HEK293 (cell line): ENCODE results near the gene EME1.

Source experiments
- CTCF ChIA-PET: fragments of 350-600 bp; formaldehyde crosslinking; extraction: SDS; loops from one replicate; lab custom pipeline; 2021; ENCODE audit warnings: antibody characterized with exemption; lab: Yijun Ruan, JAX
- POLR2A ChIA-PET: fragments of 300-600 bp; formaldehyde crosslinking; extraction: SDS; loops from one replicate; lab custom pipeline; 2020; ENCODE audit warnings: antibody characterized with exemption, inconsistent platforms; lab: Yijun Ruan, JAX
- H3K27ac ChIP-seq: fragments of 200-500 bp; sonication (Bioruptor generic); 2 replicates; pipeline ENCODE4 v1.5.1; 2014; ENCODE audit warnings: low read depth, low read length, control low read depth, inconsistent platforms; ENCODE audit errors: extremely low read depth
- H3K36me3 ChIP-seq, 2 experiments: fragments of 200-500 bp in 1 of 2; sonication (Bioruptor generic) in 1 of 2; 1 replicate in 1 of 2; 2 replicates in 1 of 2; pipeline ENCODE4 v1.5.1; 2014 to 2017; ENCODE audit warnings: inconsistent platforms in 2 of 2, low read length in 2 of 2; ENCODE audit not compliant: control insufficient read depth in 2 of 2, insufficient read depth in 1 of 2
- H3K4me1 ChIP-seq: fragments of 200-500 bp; sonication (Bioruptor generic); 2 replicates; pipeline ENCODE4 v1.5.1; 2014; ENCODE audit warnings: mild to moderate bottlenecking, low read length, inconsistent platforms; ENCODE audit not compliant: control insufficient read depth, insufficient read depth
- H3K4me3 ChIP-seq: 2 replicates; pipeline ENCODE4 v1.5.1; 2011; ENCODE audit warnings: low read depth, mild to moderate bottlenecking, control low read depth, low read length, moderate library complexity
- H3K9me3 ChIP-seq: fragments of 200-500 bp; sonication (Bioruptor generic); 2 replicates; pipeline ENCODE4 v1.5.1; 2014; ENCODE audit warnings: low read depth, low read length, inconsistent platforms; ENCODE audit not compliant: control insufficient read depth, insufficient read depth
- GLIS1 ChIP-seq: fragments of 450-650 bp; formaldehyde crosslinking; IDR thresholded peaks from 2 replicates; pipeline ENCODE4 v1.5.1; 2016; ENCODE audit warnings: missing biosample characterization, missing genetic modification characterization
- WT1 ChIP-seq: fragments of 450-650 bp; formaldehyde crosslinking; IDR thresholded peaks from 2 replicates; pipeline ENCODE4 v1.5.1; 2016; ENCODE audit warnings: missing biosample characterization, missing genetic modification characterization
- ZBTB17 ChIP-seq: fragments of 450-650 bp; formaldehyde crosslinking; IDR thresholded peaks from 2 replicates; pipeline ENCODE4 v1.5.1; 2016; ENCODE audit warnings: missing biosample characterization, missing genetic modification characterization
- ZNF155 ChIP-seq: fragments of 450-650 bp; formaldehyde crosslinking; IDR thresholded peaks from 2 replicates; pipeline ENCODE4 v1.5.1; 2016; ENCODE audit warnings: missing biosample characterization, missing genetic modification characterization
- ZNF202 ChIP-seq: fragments of 450-650 bp; formaldehyde crosslinking; IDR thresholded peaks from 2 replicates; pipeline ENCODE4 v1.5.1; 2016; ENCODE audit warnings: missing biosample characterization, missing genetic modification characterization, borderline replicate concordance
- ZNF24 ChIP-seq: fragments of 450-650 bp; formaldehyde crosslinking; IDR thresholded peaks from 2 replicates; pipeline ENCODE4 v1.5.1; 2016; ENCODE audit warnings: missing biosample characterization, missing genetic modification characterization
- ZNF394 ChIP-seq: fragments of 450-650 bp; formaldehyde crosslinking; IDR thresholded peaks from 2 replicates; pipeline ENCODE4 v1.5.1; 2016; ENCODE audit warnings: missing biosample characterization, missing genetic modification characterization, mild to moderate bottlenecking, moderate library complexity, borderline replicate concordance
- ZNF416 ChIP-seq: fragments of 450-650 bp; formaldehyde crosslinking; IDR thresholded peaks from 2 replicates; pipeline ENCODE4 v1.5.1; 2016; ENCODE audit warnings: missing biosample characterization, missing genetic modification characterization
- ZNF473 ChIP-seq: fragments of 450-650 bp; formaldehyde crosslinking; IDR thresholded peaks from 2 replicates; pipeline ENCODE4 v1.5.1; 2017; ENCODE audit warnings: missing biosample characterization, missing genetic modification characterization
- ZNF501 ChIP-seq: fragments of 450-650 bp; formaldehyde crosslinking; IDR thresholded peaks from 2 replicates; pipeline ENCODE4 v1.5.1; 2016; ENCODE audit warnings: missing biosample characterization, missing genetic modification characterization
- ZNF521 ChIP-seq: fragments of 450-650 bp; formaldehyde crosslinking; IDR thresholded peaks from 2 replicates; pipeline ENCODE4 v1.5.1; 2017; ENCODE audit warnings: missing biosample characterization, mild to moderate bottlenecking, missing genetic modification characterization
- ZNF530 ChIP-seq: fragments of 450-650 bp; formaldehyde crosslinking; IDR thresholded peaks from 2 replicates; pipeline ENCODE4 v1.5.1; 2016; ENCODE audit warnings: low read depth, missing biosample characterization, missing genetic modification characterization
- ZNF558 ChIP-seq: fragments of 450-650 bp; formaldehyde crosslinking; IDR thresholded peaks from 2 replicates; pipeline ENCODE4 v1.5.1; 2016; ENCODE audit warnings: missing biosample characterization, missing genetic modification characterization
- ZNF654 ChIP-seq: fragments of 450-650 bp; formaldehyde crosslinking; IDR thresholded peaks from 2 replicates; pipeline ENCODE4 v1.5.1; 2016; ENCODE audit warnings: low read depth, missing biosample characterization, missing genetic modification characterization
- ZNF792 ChIP-seq: fragments of 450-650 bp; formaldehyde crosslinking; IDR thresholded peaks from 2 replicates; pipeline ENCODE4 v1.5.1; 2016; ENCODE audit warnings: missing biosample characterization, missing genetic modification characterization
- TF ChIP-seq, protein P1 (sequence below): fragments of 450-650 bp; formaldehyde crosslinking; IDR thresholded peaks from 2 replicates; pipeline ENCODE4 v1.5.1; 2016; ENCODE audit warnings: missing biosample characterization, missing genetic modification characterization
- TF ChIP-seq, protein P2 (sequence below): fragments of 450-650 bp; formaldehyde crosslinking; IDR thresholded peaks from 2 replicates; pipeline ENCODE4 v1.5.1; 2016; ENCODE audit warnings: missing biosample characterization, missing genetic modification characterization
- TF ChIP-seq, protein P3 (sequence below): fragments of 450-650 bp; formaldehyde crosslinking; IDR thresholded peaks from 2 replicates; pipeline ENCODE4 v1.5.1; 2016; ENCODE audit warnings: missing biosample characterization, missing genetic modification characterization
- TF ChIP-seq, protein P4 (sequence below): fragments of 450-650 bp; formaldehyde crosslinking; IDR thresholded peaks from 2 replicates; pipeline ENCODE4 v1.5.1; 2016; ENCODE audit warnings: missing biosample characterization, missing genetic modification characterization, borderline replicate concordance
- TF ChIP-seq, protein P5 (sequence below): fragments of 450-650 bp; formaldehyde crosslinking; IDR thresholded peaks from 2 replicates; pipeline ENCODE4 v1.5.1; 2016; ENCODE audit warnings: missing biosample characterization, missing genetic modification characterization

Gene EME1

DNA sequence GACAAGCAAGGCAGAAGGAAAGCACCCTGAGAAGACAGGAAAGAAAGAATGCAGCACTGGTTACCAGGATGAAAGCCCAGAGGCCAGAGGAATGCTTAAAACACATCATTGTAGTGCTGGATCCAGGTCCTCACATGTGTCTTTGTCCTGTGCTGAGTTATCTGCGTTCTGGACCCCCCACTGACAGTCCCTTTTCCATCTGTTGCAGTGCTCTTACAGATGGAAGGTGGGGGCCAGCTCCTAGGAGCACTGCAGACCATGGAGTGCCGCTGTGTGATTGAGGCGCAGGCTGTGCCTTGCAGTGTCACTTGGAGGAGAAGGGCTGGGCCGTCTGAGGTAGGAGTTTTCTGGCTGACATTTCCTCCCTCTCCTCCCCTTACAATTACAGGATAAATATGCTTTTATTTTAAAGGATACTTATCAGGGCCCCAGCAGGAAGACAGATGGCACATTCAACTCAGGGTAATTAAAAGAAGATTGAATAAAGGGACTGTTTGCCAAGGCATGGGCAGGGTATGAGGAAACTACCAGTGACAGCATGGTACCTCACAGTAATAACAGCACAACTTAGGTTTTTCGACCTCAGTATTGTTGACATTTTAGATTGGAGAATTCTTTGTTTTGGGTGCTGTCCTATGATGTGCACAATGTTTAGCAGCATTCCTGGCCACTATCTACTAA is 3.0 kb downstream of the EME1 start (continued):
- no peak for TF ChIP-seq ZNF394
- TF ChIP-seq, protein P1, sequence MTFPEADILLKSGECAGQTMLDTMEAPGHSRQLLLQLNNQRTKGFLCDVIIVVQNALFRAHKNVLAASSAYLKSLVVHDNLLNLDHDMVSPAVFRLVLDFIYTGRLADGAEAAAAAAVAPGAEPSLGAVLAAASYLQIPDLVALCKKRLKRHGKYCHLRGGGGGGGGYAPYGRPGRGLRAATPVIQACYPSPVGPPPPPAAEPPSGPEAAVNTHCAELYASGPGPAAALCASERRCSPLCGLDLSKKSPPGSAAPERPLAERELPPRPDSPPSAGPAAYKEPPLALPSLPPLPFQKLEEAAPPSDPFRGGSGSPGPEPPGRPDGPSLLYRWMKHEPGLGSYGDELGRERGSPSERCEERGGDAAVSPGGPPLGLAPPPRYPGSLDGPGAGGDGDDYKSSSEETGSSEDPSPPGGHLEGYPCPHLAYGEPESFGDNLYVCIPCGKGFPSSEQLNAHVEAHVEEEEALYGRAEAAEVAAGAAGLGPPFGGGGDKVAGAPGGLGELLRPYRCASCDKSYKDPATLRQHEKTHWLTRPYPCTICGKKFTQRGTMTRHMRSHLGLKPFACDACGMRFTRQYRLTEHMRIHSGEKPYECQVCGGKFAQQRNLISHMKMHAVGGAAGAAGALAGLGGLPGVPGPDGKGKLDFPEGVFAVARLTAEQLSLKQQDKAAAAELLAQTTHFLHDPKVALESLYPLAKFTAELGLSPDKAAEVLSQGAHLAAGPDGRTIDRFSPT (tag by site-specific recombination) = no peak
- TF ChIP-seq GLIS1 (tag by site-specific recombination) = peak; percentile 51; the same call in 1 of the 2 replicates
- TF ChIP-seq, protein P2, sequence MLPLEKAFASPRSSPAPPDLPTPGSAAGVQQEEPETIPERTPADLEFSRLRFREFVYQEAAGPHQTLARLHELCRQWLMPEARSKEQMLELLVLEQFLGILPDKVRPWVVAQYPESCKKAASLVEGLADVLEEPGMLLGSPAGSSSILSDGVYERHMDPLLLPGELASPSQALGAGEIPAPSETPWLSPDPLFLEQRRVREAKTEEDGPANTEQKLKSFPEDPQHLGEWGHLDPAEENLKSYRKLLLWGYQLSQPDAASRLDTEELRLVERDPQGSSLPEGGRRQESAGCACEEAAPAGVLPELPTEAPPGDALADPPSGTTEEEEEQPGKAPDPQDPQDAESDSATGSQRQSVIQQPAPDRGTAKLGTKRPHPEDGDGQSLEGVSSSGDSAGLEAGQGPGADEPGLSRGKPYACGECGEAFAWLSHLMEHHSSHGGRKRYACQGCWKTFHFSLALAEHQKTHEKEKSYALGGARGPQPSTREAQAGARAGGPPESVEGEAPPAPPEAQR (tag by site-specific recombination) = no peak
- TF ChIP-seq ZNF558 (tag by site-specific recombination) = no peak
- TF ChIP-seq ZNF792 (tag by site-specific recombination) = no peak
- TF ChIP-seq, protein P3, sequence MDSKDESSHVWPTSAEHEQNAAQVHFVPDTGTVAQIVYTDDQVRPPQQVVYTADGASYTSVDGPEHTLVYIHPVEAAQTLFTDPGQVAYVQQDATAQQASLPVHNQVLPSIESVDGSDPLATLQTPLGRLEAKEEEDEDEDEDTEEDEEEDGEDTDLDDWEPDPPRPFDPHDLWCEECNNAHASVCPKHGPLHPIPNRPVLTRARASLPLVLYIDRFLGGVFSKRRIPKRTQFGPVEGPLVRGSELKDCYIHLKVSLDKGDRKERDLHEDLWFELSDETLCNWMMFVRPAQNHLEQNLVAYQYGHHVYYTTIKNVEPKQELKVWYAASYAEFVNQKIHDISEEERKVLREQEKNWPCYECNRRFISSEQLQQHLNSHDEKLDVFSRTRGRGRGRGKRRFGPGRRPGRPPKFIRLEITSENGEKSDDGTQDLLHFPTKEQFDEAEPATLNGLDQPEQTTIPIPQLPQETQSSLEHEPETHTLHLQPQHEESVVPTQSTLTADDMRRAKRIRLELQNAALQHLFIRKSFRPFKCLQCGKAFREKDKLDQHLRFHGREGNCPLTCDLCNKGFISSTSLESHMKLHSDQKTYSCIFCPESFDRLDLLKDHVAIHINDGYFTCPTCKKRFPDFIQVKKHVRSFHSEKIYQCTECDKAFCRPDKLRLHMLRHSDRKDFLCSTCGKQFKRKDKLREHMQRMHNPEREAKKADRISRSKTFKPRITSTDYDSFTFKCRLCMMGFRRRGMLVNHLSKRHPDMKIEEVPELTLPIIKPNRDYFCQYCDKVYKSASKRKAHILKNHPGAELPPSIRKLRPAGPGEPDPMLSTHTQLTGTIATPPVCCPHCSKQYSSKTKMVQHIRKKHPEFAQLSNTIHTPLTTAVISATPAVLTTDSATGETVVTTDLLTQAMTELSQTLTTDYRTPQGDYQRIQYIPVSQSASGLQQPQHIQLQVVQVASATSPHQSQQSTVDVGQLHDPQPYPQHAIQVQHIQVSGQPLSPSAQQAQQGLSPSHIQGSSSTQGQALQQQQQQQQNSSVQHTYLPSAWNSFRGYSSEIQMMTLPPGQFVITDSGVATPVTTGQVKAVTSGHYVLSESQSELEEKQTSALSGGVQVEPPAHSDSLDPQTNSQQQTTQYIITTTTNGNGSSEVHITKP = no peak
- TF ChIP-seq ZNF416 (tag by site-specific recombination) = no peak
- no peak for TF ChIP-seq ZNF155 (tag by site-specific recombination)
- TF ChIP-seq ZNF473 = no peak
- TF ChIP-seq ZNF202 = no peak
- TF ChIP-seq ZNF24 (tag by site-specific recombination) = no peak
- TF ChIP-seq ZNF654 (tag by site-specific recombination) = no peak
- TF ChIP-seq WT1 = no peak
- TF ChIP-seq, protein P4, sequence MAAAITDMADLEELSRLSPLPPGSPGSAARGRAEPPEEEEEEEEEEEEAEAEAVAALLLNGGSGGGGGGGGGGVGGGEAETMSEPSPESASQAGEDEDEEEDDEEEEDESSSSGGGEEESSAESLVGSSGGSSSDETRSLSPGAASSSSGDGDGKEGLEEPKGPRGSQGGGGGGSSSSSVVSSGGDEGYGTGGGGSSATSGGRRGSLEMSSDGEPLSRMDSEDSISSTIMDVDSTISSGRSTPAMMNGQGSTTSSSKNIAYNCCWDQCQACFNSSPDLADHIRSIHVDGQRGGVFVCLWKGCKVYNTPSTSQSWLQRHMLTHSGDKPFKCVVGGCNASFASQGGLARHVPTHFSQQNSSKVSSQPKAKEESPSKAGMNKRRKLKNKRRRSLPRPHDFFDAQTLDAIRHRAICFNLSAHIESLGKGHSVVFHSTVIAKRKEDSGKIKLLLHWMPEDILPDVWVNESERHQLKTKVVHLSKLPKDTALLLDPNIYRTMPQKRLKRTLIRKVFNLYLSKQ = no peak

DNA sequence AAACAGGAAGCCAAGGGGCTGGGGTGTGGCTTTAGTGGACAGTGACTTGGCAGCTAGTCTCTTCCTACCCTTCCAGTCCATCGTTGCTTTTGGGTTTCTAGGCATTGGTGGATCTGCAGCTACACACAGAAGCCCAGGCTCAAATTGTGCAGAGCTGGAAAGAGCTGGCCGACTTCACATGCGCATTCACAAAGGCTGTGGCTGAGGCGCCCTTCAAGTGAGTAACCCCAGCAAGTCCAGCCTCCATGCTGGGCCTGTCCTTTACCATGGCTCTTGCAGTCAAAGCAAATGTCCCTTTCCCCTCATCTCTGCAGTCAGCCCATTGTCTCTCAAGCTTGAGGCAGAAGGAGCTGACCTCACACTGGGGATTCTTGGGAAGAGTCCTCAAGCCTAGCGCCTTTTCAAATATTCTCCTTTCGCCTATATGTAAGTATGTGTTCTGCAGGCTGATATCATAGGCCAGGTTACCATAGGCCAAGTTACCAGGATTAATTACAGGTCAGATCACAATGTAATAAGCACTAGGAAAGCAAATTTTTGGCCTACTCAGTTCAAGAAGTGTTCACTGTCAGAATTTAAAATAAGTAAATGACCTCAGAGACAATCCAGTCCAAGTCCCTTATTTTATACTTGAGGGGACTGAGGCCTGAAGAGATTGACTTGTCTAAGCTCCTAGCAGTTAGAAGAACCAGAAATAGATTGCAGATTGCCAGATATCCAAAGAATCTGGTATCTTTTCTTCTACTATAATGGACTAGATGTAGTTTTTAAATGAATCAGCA is 6.5 kb downstream of the EME1 start:
- Histone ChIP-seq H3K4me1 (no peaks in the 10 kb centered on the region), H3K4me3 (no peak overlapping the region), H3K36me3 (peaks cover 52 to 98% of the 10 kb centered on the region in 2 experiments), H3K9me3 (no peaks in the 10 kb centered on the region), H3K27ac (no peak overlapping the region)
- ChIA-PET POLR2A (interaction anchor here (1.0 to 5.5 kb wide), 4 partner anchors 11 to 18 kb away, joined by 3 to 41 read pairs (median 14); partner anchors contain the start of gene LRRC59), CTCF (interaction anchor here (0.6 to 2.5 kb wide), 4 partner anchors 17 to 250 kb away, joined by 3 to 11 read pairs (median 7); partner anchors contain the start of gene LRRC59)
- TF ChIP-seq, protein P5, sequence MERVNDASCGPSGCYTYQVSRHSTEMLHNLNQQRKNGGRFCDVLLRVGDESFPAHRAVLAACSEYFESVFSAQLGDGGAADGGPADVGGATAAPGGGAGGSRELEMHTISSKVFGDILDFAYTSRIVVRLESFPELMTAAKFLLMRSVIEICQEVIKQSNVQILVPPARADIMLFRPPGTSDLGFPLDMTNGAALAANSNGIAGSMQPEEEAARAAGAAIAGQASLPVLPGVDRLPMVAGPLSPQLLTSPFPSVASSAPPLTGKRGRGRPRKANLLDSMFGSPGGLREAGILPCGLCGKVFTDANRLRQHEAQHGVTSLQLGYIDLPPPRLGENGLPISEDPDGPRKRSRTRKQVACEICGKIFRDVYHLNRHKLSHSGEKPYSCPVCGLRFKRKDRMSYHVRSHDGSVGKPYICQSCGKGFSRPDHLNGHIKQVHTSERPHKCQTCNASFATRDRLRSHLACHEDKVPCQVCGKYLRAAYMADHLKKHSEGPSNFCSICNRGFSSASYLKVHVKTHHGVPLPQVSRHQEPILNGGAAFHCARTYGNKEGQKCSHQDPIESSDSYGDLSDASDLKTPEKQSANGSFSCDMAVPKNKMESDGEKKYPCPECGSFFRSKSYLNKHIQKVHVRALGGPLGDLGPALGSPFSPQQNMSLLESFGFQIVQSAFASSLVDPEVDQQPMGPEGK (tag by site-specific recombination) = no peak
- TF ChIP-seq ZNF530 = no peak
- peak; percentile 41 for TF ChIP-seq ZBTB17 (tag by site-specific recombination)
- TF ChIP-seq ZNF501 (tag by site-specific recombination) = no peak
- TF ChIP-seq, protein P4 = no peak
- TF ChIP-seq ZNF521 (tag by site-specific recombination) = no peak
